Measurements from ENCODE around the gene NSFL1C.

Gene NSFL1C

DNA sequence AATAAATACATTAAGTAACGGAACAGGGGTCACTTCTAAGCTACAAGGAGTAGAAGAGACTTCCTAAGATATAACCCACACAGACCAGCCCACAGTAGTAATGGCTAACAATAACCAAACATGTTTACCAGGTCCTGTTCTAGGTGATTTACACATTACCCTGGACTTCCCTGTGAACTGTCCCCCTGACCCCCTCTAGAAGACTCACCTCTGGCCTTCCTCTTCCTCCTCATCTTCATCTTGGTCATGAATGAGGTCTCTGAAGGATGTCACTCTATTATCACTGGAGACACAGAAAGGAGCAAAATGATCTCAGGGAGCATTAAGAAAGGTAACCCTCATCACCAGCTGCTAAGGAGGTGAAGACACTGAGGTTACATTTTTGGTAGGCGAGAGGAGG, 8.7 kb downstream of the NSFL1C start:
- no peak for DNase-seq

DNA sequence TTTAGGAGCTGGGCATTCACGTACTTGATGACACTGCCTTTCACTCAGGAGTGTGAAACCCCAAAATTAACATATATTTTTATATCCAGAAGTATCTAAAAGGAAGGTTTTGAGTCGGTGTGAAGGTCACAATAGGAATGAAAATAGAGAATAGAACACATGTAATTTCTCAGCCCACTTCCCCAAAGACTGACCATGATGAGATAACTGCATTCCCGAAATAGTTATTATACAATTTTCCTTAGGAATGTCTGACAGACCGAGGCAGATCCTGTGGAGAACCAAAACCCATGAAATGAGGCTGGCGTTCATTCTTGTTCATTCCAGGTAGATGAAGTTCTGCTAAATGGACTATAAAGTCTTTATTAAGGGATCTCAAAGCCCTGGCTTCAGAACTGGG, 10.3 kb downstream of the NSFL1C start:
- DNase-seq, result no peak

DNA sequence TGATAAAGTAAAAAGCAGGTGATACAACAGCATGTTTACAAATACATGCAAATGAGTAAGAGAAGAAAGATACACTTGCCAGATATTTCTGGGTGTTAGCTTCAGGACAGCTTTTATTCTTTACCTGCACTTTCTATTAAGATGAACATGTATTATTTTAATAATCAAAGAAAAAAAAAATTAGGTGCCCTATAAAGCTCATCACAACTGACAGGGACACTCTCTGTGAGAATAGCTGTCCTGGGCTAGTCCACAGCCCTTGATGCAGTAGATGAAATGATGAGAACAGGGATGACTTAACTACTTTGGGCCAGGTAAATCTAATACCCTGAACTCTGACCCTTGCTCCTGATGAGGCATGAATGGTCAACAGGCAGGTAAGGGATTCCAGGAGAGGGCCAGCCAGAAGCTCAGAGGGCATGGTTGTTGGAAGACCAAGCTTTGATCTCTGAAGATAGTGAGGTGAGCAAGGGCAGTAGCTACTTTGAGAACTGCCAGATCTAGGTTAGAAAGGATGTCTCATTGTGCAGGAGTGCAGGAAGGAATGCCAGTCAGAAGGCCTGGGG, 15.6 kb downstream of the NSFL1C start:
- no peak for DNase-seq

DNA sequence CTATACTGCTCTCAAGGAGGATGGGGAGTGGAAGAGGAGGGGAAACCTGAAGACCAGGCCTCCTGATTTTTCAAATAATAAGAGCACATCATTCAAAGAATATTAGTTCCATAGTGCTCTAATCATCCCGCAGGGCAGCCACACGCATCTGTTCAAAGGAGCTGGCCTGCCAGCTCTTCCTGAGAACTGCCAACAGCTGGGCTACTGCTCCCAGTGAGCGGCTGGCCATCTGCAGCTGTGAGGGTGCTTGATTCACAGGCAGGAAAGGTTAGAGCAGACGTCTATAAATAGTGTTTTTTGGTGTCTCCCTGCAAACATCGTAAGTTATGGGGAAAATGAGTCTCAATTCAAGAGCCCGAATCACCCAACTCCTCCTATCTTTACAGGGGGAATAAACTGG, 17.3 kb downstream of the NSFL1C start:
- DNase-seq, result no peak

DNA sequence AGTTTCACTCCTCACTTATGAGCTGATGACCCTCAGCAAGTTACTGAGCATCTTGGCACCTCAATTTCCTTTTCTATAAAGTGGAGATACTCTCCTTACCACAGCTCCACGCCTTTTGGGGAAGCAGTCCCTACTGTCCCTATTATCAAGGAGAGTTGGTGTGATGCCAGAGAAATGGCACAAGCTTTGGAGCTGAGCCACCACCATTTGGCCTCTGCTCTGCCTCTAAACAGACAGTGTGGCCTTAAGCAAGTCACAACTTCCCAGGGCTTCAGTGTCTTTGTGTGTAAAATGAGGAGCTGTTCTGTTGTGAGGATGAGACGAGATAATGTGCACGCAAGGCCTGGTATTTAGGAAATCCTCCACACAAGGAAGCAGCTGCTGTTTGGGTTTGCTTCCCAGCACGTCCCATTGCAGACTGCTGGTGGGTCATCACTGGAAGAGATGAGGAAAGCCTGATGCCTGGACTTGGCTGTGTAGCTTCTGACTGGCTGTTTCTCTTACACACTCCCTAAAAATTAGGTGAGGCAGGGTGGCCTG, 18.5 kb downstream of the NSFL1C start:
- no peak for DNase-seq

DNA sequence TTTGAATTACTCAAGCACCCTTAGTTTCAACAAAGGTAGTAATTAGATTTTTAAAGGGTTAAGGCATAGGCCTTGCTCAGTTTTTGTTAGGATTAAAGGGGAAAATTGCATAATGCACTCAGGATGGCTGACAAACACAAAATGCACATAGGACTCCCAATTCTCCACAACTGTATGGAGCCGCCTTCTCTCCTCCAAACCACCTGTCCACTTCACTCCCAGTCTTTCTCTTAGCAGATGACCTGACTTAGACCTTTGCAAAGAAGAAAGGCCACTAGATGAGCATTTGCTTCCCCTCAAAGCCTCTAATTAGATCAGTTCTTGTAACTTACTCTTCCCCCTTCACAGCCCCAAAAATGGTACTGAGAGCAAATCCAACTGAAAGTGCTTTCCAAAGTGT, 20.1 kb downstream of the NSFL1C start:
- DNase-seq, result no peak

DNA sequence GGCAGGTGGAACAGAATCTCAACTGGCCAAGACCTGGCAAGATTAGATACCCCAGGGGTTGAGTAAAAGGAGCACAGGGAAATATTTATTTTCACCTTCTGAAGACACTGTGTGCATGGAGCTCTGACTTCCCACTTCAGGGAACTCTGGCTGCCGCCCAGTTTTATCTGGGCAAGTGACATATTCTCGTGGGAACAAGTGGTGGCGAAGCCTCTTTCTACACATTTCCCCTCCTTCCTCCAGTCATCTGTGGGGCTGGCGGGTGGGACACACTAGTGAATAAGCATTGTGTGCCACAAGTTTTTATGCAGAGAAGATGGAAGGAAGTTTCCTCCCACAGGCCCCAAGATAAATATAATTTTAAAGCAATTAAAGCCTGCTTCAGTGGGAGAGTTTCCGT, 23.6 kb downstream of the NSFL1C start:
- no peak for DNase-seq

DNA sequence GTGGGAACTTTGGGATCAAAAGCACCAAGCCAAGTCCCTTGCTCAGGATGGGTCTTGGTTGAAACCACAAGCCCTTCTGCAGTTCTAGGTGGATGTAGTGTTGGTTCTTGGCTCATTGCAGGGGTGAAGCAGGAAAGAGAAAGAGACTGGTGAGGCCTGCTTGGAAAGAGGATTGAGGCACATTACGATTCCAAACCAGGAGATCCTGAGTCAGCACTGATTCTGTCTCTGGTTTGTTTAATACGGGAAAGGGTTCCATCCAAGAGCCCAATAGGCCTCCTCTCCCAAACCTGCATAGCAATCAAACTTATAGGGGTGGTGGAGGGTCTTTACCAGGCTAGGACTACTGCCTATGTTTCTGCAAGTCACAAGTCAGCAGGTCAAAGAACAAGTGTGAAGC, 24.3 kb downstream of the NSFL1C start:
- no peak for DNase-seq

DNA sequence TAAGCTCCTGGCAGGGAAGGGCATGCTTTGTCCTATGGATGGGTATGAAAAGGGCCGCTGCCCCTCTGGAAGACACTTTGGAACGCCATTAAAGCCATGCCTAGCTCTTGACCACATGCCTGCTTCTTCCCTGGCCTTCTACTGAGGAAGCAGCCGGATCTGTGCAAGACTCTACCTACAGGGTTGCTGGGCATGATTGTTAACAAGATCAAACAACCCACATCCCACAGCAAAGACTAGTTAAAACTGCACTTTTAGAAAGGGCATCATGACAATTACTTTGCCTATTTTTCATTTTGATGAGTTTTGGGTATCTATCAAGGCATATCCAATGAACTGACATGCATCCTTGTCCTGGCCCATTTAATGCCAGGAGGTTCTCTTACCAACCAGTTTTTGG, 25.5 kb downstream of the NSFL1C start:
- DNase-seq, result no peak

DNA sequence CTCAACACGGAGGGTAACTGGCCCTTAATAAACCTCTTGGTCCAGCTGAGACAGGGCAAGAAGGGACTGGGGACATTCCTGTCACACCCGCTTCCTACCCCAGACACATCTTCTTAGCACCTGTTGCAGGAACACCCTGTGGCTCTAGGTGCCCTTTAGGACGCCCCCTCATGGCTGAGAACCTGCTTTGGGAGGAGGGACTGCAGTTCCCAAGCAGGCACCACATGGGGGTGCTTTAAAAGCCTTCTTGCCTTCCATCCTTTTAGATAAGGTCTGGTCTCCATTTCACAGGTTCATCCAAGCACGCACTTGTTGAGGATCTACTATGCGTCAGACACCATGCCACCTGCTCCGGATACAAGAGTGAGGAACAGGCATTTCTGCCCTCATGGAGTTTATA, 26.6 kb downstream of the NSFL1C start:
- DNase-seq, result peak; percentile 11

DNA sequence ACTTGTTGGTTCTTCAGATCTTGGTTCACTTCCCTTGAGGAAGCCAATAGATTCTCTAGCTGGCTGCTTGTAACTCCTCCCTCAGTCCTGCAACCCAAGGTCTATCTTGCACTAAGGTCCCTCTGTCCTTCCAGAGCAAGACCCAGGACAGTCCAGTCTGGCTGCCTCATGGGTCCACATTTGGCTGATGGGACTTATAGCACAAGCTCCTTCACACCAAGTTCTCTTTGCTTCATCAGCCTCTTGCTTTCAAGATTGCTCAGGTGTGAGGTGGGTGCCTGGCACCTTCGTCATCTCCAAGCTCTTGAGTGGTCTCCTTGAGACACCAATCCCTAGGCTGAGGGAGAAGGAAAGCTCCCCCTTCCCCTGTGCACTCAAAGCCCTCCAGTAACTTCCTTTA, 28.3 kb downstream of the NSFL1C start:
- no peak for DNase-seq

DNA sequence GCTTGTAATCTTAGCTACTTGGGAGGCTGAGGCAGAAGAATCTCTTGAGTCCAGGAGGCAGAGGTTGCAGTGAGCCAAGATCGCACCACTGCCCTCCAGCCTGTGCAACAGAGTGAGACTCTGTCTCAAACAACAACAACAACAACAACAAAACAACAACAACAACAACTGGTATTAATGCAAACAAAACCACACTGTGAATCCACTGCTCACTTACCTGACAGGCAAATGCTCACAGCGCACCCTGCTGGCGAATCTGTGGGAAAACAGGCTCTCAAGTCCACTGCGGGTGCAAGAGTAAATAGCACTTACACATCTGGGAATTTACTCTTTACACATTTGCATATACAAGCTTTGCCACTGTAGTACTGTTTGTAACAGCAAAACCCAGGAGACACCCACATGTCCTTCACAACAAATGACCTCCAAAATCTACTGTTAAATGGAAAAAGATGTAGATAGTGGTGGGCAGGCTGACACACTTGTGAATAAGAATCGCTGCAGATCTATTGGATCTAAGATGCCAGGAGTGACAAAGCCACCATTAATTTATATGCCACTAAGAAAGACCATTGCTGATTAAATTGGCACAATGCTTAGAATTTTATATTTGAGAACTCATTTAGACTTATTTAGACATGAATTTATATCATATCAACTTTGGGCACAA, 29.3 kb downstream of the NSFL1C start:
- peak; percentile 74 for DNase-seq

DNA sequence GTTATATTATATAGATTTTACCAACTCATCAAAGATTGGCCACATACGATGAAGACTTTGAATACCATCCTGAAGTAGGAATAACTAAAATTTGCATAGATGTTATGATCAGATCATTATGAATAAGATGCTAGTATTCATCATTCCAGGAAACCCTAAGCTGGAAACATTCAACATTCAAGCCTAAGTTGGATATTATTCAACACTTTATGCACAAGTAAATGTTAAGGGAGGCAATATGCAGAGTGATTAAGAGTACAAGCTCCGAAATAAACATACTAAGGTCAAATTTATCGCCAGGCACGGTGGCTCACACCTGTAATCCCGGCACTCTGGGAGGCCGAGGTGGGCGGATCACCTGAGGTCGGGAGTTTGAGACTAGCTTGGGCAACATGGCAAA, 30.4 kb downstream of the NSFL1C start:
- no peak for DNase-seq

DNA sequence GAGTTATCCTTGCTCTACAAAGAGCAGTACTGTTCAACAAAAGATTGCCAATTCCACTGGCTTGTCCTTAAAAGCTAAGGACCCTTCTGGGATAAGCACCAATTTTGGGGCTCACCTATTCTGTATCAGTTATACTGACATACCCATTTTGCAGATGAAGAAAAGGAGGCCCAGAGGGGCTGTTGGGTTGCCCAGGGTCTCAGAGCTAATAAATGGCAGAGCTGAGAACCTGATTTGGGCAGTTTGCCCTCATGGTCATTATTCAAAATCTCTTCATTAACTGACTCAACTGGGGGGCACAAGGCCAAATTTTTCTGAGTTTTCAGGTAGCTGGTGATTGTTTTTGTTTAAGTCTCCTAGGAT, 31.3 kb downstream of the NSFL1C start:
- DNase-seq, result no peak

DNA sequence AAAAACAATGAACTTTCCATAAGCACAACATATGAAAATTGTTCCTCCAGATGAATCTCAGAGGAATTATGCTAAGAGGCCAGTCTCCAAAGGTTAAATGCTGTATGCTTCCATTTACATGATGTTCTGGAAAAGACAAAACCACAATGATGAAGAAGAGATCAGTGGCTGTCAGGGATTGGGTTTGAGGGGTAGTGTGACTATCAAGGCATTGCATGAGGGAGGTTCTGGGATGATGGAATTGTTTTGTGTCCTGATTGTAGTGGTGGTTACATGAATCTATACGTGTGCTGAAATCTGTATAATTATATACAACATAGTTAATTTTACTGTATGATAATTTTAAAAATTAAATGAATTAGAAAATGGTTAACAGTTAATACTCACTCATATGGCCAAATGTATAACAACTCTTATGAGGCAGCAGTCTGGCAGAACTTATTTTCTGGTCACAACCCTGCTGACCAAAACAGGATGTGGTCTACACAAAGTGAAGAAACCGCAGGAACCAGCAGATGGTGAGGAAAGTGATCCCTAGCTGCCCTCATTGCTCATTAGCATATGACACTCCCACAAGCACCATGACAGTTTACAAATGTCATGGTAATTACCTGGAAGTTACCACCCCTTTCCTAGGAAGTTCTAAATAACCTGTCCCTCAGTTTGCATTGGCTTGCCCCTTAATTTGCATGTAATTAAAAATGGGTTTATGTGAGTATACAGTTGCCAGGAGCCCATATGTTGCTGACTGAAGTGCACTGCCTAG, 31.9 kb downstream of the NSFL1C start:
- DNase-seq, result no peak

DNA sequence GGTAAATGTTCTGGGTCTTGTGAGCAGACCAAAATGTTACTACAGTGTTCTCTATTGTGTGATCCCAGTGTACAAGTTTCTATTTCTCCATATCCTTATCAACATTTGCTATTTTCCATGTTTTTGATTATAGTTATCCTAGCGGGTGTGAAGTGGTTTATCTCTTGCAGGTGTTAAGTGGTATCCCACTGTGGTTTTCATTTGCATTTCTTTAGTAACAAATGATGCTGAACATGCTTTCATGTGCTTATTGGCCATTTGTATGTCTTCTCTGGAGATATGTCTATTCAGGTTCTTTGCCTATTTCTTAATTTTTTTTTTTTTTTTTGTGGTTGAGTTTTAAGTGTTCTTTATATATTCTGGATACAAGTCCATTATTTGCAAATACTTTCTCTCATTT, 35.5 kb downstream of the NSFL1C start:
- no peak for DNase-seq

DNA sequence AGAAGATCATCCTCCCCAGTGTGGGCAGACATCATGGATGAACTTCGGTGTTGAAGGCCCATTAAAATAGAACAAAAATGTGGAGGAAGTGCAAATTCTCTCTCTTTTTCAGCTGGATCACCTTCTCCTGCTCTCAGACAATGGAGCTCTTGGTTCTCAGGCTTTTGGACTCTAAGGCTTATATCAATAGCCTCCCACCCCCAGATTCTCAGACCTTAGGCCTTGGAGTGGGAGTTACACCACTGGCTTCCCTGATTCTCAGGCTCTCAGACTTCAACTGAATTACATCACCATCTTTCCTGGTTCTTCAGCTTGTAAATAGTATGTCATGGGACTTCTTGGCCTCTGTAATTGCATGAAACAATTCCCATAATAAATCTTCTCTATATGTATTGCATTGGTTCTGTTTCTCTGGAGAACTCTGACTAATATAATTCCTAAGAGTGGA, 36.6 kb downstream of the NSFL1C start:
- DNase-seq, result no peak

DNA sequence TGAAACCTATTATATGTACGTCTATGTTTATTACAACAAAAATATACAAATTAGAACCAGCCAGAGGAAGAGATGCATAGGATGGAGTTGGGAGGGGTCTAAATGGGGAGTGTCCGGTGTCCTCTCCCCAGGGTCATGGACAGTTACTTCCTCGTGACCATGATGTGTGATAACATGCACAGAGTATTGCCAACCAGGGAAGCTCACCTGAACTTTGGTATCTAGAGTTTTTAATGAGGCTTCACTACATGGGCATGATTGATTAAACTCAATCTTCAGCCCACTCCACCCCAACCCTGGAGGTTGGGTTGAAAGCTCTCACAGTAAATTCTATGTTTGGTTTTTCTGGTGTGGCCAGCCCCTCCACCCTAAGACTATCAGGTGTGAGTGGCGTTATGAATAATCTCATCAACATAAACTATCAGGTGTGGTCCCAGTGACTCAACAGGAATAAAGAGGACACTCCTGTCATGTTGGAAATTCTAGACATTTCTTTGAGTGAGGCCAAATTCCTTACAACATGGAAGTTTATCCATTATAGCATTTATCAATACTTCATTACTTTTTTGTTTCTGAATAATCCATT, 37.4 kb downstream of the NSFL1C start:
- DNase-seq, result no peak

DNA sequence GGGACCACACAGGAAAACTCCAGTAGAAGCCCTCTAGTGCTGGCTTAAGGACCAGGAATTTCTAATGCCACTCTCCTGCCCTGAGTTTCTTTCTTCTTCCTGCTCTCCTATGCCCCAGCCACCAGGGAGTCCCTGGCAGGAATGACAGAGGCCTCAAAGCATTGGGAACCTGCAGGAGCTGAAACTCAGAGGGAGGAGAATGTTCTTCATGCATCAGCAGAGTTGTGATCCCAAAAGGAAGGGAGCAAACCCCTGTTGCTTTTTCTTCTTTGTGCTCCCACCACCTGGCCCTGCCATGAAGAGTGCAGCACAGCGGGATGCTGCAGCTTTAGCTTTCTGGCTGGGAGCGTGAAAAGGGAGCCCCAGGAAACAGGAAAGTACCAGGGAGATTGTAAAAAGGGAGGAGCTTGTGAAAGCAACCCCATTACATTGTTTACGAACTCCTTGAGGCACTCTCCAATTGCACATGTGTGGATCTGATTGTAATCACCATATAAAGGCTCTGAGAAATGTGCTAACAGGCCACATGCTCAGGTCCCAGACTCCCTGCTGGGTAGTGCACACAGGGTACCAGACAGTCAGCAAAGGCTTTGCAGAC, 39.1 kb downstream of the NSFL1C start:
- DNase-seq, result no peak

DNA sequence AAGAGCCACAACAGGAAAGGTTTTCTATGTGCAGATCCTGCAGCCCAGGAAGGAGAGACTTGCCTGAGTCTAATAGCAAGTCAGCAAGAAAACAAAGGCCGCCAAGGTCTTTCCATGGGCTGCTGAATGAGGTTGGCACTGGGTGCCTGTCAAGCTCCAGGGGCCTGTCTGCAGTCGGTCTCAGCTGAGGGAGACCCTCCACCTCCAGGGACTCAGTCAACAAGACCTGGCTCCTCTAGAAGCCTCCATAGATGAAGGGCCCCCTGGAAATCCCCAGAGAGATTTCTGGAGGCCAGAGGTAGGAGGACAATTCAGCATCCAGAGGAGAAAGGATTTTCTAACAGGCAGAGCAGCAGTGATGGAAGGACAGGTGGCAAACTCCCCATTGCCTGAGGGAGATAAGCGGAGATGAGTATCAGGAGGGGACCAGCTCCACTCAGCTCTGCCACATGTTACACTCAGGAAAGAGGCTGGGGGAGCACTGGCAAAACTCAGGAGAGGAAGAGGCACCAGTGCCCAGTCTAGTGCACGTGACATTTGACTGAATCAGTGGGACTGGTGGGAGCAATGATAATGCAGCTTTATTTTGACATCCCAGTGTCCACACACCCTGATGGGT, 40.3 kb downstream of the NSFL1C start:
- no peak for DNase-seq

DNA sequence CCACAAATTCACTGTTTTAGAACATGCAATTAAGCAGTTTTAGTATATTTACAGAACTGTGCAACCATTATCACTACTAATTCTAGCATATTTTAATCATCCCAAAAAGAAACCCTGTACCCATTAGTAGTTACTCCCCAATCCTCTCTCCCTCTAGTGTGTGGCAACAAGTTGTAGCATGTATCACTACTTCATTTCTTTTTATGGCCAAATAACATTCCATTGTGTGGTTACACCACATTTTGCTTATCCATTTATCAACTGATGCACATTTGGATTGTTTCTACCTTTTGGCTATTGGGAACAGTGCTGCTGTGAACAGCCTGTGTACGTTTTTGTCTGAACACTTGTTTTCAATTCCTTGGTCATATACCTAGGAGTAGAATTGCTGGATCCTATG, 42.3 kb downstream of the NSFL1C start:
- no peak for DNase-seq

DNA sequence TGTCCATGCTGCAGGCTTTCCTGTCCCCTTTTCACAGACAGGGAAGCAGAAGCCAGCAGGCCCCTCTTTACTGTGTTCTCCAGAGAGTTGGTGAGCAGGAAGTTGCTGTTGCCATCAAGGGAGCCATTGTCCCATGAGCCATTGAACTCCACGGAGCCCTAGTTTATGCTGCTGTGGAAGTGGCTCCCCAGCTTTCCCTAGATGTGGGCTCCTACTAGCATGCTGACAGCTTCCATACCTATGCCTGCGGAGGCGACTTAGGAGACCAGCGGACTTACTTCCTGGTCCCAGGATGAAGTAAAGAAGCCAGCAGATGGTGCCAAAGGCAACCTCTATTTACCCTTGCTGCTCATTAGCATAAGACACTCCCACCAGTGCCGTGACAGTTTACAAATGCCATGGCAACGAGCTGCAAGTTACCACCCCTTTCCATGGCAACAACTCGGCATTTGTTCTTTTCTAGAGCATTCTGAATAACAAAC, 43.0 kb downstream of the NSFL1C start:
- no peak for DNase-seq

DNA sequence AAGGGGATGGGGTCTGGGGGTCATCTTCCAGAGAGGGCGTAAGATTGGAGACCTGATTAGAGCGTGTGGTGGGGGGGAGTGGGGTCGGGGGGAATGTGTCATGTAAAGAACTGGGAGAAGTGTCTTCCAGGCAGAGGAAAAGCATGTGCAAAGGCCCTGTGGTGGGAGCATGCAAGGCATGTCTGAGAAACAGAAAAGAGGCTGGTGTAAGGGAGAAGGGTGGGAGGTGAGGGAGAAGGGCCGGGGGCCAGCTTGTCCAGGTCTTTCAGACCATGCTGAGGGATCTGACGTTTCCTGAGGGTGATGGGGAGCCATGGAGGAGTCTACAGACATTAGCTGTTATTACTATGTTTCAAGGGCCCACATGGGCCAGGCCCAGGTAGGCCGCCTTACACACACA, 43.4 kb downstream of the NSFL1C start:
- DNase-seq, result no peak

Measured in stimulated activated CD4-positive, alpha-beta T cell treated with anti-CD3 and anti-CD28 coated beads, Interleukin-12 subunit alpha, Interleukin-12 subunit beta, amount 100 ng/mL, for 4 hours (primary cell).